ENCODE results near the gene CMSS1.

The CMSS1 gene

GRCh38 chr3:100084100-100084806 is 266.6 kb downstream of the CMSS1 start:
- Histone ChIP-seq H2AFZ (ENCODE audit: insufficient read depth, low read length, poor library complexity) (no peak overlapping the region), H3K79me2 (ENCODE audit: control insufficient read depth, insufficient read depth, low read length, poor library complexity) (no peaks in the 10 kb centered on the region), H4K8ac (ENCODE audit: low read depth, low read length) (no peak overlapping the region), H4K12ac (ENCODE audit: low read depth, low read length) (no peak overlapping the region), H2AK5ac (ENCODE audit: low read length) (no peak overlapping the region), H3K9me3 (ENCODE audit: insufficient read depth, low read depth, low read length) (no peaks in the 10 kb centered on the region), H3K18ac (ENCODE audit: low read length) (no peak overlapping the region), H3K23ac (ENCODE audit: low read length) (no peak overlapping the region), H2BK12ac (ENCODE audit: low read length) (no peak overlapping the region), H3K4me1 (ENCODE audit: control insufficient read depth in 1 of 2, insufficient read depth in 2 of 2, low read length in 2 of 2) (no peaks in the 10 kb centered on the region), H3K79me1 (ENCODE audit: low read length) (no peaks in the 10 kb centered on the region), H3K9ac (ENCODE audit: low read length) (no peak overlapping the region), H3K4me2 (ENCODE audit: low read length) (no peak overlapping the region), H2BK5ac (ENCODE audit: low read depth, low read length, poor library complexity) (no peak overlapping the region), H3K14ac (ENCODE audit: low read length) (no peak overlapping the region), H3K4me3 (ENCODE audit: low read depth, low read length) (no peak overlapping the region), H3K4ac (ENCODE audit: low read depth, low read length) (no peak overlapping the region), H3K36me3 (ENCODE audit: control insufficient read depth in 1 of 2, insufficient read depth in 2 of 2, low read length in 2 of 2) (no peaks in the 10 kb centered on the region), H2BK120ac (ENCODE audit: insufficient read depth, low read length, poor library complexity) (no peak overlapping the region), H3K27ac (ENCODE audit: low read depth, low read length) (no peak overlapping the region), H4K91ac (ENCODE audit: low read depth, low read length) (no peak overlapping the region), H3K27me3 (ENCODE audit: insufficient read depth, low read length) (no peaks in the 10 kb centered on the region)
- DNase-seq, result no peak
- WGBS (ENCODE audit: extremely low coverage, insufficient coverage, insufficient read length), result no CpG with 5 or more reads among the region's 7 CpGs

GRCh38 chr3:100086401-100086800 is 268.7 kb downstream of the CMSS1 start:
- Histone ChIP-seq H3K4me2 (ENCODE audit: low read length) (no peak overlapping the region), H2AK5ac (ENCODE audit: low read length) (no peak overlapping the region), H4K8ac (ENCODE audit: low read depth, low read length) (no peak overlapping the region), H3K4me1 (ENCODE audit: control insufficient read depth in 1 of 2, insufficient read depth in 2 of 2, low read length in 2 of 2) (peaks cover 7 to 8% of the 10 kb centered on the region in 2 experiments), H2BK12ac (ENCODE audit: low read length) (no peak overlapping the region), H2BK5ac (ENCODE audit: low read depth, low read length, poor library complexity) (no peak overlapping the region), H3K4ac (ENCODE audit: low read depth, low read length) (no peak overlapping the region), H3K9me3 (ENCODE audit: insufficient read depth, low read depth, low read length) (no peaks in the 10 kb centered on the region), H3K36me3 (ENCODE audit: control insufficient read depth in 1 of 2, insufficient read depth in 2 of 2, low read length in 2 of 2) (no peaks in the 10 kb centered on the region), H3K4me3 (ENCODE audit: low read depth, low read length) (no peak overlapping the region), H3K9ac (ENCODE audit: low read length) (no peak overlapping the region), H3K14ac (ENCODE audit: low read length) (no peak overlapping the region), H4K12ac (ENCODE audit: low read depth, low read length) (no peak overlapping the region), H3K79me1 (ENCODE audit: low read length) (peaks cover 2% of the 10 kb centered on the region), H2AFZ (ENCODE audit: insufficient read depth, low read length, poor library complexity) (no peak overlapping the region), H3K27me3 (ENCODE audit: insufficient read depth, low read length) (no peaks in the 10 kb centered on the region), H4K91ac (ENCODE audit: low read depth, low read length) (no peak overlapping the region), H3K18ac (ENCODE audit: low read length) (no peak overlapping the region), H3K79me2 (ENCODE audit: control insufficient read depth, insufficient read depth, low read length, poor library complexity) (no peaks in the 10 kb centered on the region), H3K27ac (ENCODE audit: low read depth, low read length) (no peak overlapping the region), H3K23ac (ENCODE audit: low read length) (no peak overlapping the region), H2BK120ac (ENCODE audit: insufficient read depth, low read length, poor library complexity) (no peak overlapping the region)
- no CpG with 5 or more reads among the region's 1 CpG for WGBS (ENCODE audit: extremely low coverage, insufficient coverage, insufficient read length)
- no peak for DNase-seq

- Histone ChIP-seq H3K4me3 (ENCODE audit: low read depth, low read length) (no peak overlapping the region), H4K91ac (ENCODE audit: low read depth, low read length) (no peak overlapping the region), H2BK12ac (ENCODE audit: low read length) (no peak overlapping the region), H2BK120ac (ENCODE audit: insufficient read depth, low read length, poor library complexity) (no peak overlapping the region), H2AFZ (ENCODE audit: insufficient read depth, low read length, poor library complexity) (no peak overlapping the region), H3K9ac (ENCODE audit: low read length) (no peak overlapping the region), H2BK5ac (ENCODE audit: low read depth, low read length, poor library complexity) (no peak overlapping the region), H3K9me3 (ENCODE audit: insufficient read depth, low read depth, low read length) (no peaks in the 10 kb centered on the region), H2AK5ac (ENCODE audit: low read length) (no peak overlapping the region), H3K14ac (ENCODE audit: low read length) (no peak overlapping the region), H3K18ac (ENCODE audit: low read length) (no peak overlapping the region), H3K36me3 (ENCODE audit: control insufficient read depth in 1 of 2, insufficient read depth in 2 of 2, low read length in 2 of 2) (no peaks in the 10 kb centered on the region), H3K4me2 (ENCODE audit: low read length) (no peak overlapping the region), H3K27ac (ENCODE audit: low read depth, low read length) (no peak overlapping the region), H4K12ac (ENCODE audit: low read depth, low read length) (no peak overlapping the region), H3K79me2 (ENCODE audit: control insufficient read depth, insufficient read depth, low read length, poor library complexity) (no peaks in the 10 kb centered on the region), H4K8ac (ENCODE audit: low read depth, low read length) (no peak overlapping the region), H3K4me1 (ENCODE audit: control insufficient read depth in 1 of 2, insufficient read depth in 2 of 2, low read length in 2 of 2) (peaks cover 7 to 8% of the 10 kb centered on the region in 2 experiments), H3K4ac (ENCODE audit: low read depth, low read length) (no peak overlapping the region), H3K27me3 (ENCODE audit: insufficient read depth, low read length) (no peaks in the 10 kb centered on the region), H3K23ac (ENCODE audit: low read length) (no peak overlapping the region), H3K79me1 (ENCODE audit: low read length) (peaks cover 2% of the 10 kb centered on the region)
- DNase-seq, result no peak
Observed at GRCh38 chr3:100087198-100087597, 269.5 kb downstream of the CMSS1 start.

DNA sequence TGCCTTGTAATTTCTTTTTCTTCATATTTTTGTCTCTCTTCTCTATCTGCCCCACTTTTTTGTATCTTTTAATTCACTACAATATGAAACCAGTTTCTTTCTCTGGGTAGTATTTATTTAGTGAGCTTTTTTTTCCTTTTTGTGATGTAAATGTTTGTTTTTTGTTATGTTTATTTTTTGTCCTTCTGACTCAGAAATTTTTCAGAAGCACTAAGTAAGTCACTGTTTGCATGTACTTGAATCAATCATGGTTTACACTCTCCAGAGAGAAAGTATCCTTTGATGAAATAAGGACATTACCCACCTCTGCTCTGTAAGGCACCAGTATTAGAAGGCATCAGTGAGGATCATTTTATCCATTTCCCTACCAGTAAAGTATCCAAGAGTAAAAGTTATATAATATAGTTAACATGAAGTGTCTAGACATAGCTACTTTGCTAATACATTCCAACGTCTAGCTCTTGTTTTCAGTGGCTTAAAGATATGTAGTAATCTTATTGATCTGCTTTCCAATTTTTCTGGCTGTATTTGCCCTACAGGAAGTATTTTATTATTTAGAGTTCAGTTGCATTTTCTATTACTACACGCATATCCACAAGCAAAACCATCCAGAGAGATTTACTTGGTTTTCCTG is 271.2 kb downstream of the CMSS1 start:
- Histone ChIP-seq H3K36me3 (ENCODE audit: control insufficient read depth in 1 of 2, insufficient read depth in 2 of 2, low read length in 2 of 2) (no peaks in the 10 kb centered on the region), H2AFZ (ENCODE audit: insufficient read depth, low read length, poor library complexity) (no peak overlapping the region), H3K23ac (ENCODE audit: low read length) (no peak overlapping the region), H3K27me3 (ENCODE audit: insufficient read depth, low read length) (no peaks in the 10 kb centered on the region), H4K91ac (ENCODE audit: low read depth, low read length) (no peak overlapping the region), H3K9ac (ENCODE audit: low read length) (no peak overlapping the region), H3K79me1 (ENCODE audit: low read length) (peaks cover 2% of the 10 kb centered on the region), H3K4me2 (ENCODE audit: low read length) (no peak overlapping the region), H2BK5ac (ENCODE audit: low read depth, low read length, poor library complexity) (no peak overlapping the region), H3K14ac (ENCODE audit: low read length) (no peak overlapping the region), H2AK5ac (ENCODE audit: low read length) (no peak overlapping the region), H2BK120ac (ENCODE audit: insufficient read depth, low read length, poor library complexity) (no peak overlapping the region), H3K4ac (ENCODE audit: low read depth, low read length) (no peak overlapping the region), H3K4me1 (ENCODE audit: control insufficient read depth in 1 of 2, insufficient read depth in 2 of 2, low read length in 2 of 2) (peaks cover 7 to 8% of the 10 kb centered on the region in 2 experiments), H3K27ac (ENCODE audit: low read depth, low read length) (no peak overlapping the region), H3K79me2 (ENCODE audit: control insufficient read depth, insufficient read depth, low read length, poor library complexity) (no peaks in the 10 kb centered on the region), H3K9me3 (ENCODE audit: insufficient read depth, low read depth, low read length) (no peaks in the 10 kb centered on the region), H2BK12ac (ENCODE audit: low read length) (no peak overlapping the region), H3K18ac (ENCODE audit: low read length) (no peak overlapping the region), H4K8ac (ENCODE audit: low read depth, low read length) (no peak overlapping the region), H3K4me3 (ENCODE audit: low read depth, low read length) (no peak overlapping the region), H4K12ac (ENCODE audit: low read depth, low read length) (no peak overlapping the region)
- no peak for DNase-seq
- WGBS (ENCODE audit: extremely low coverage, insufficient coverage, insufficient read length), result no CpG with 5 or more reads among the region's 2 CpGs
